H1 (cell line): ENCODE results near the gene CLTCL1. TPM values are rescaled to one million over a fixed set of nuclear protein-coding genes. Genes with fewer than 3 reads are reported as not detected.

Source experiments
- CTCF ChIA-PET: fragments of 300-600 bp; sonication (Branson Sonifier 250); formaldehyde crosslinking; loops from one replicate; lab custom pipeline; 2021; ENCODE audit not compliant: partially characterized antibody; lab: Charles Lee
- POLR2A ChIA-PET: fragments of 300-600 bp; sonication (Branson Sonifier 250); formaldehyde crosslinking; loops from one replicate; lab custom pipeline; 2021; ENCODE audit warnings: inconsistent platforms; ENCODE audit not compliant: partially characterized antibody; lab: Charles Lee
- DNase-seq, 2 experiments: peaks; one replicate each; pipeline versions ENCODE4 v3.0.0 to v3.0.0-alpha.2; 2010 to 2022; ENCODE audit warnings: low spot score in 2 of 2, low read depth in 1 of 2, mixed read lengths in 1 of 2
- FAIRE-seq: peaks from 2 replicates; lab custom pipeline; 2011; peaks lifted over from hg19 to GRCh38; lab: Jason Lieb, UNC
- H2AFZ ChIP-seq: 2 replicates; pipeline ENCODE4 v1.8.1; 2012; ENCODE audit warnings: low read length, inconsistent platforms
- H2AK5ac ChIP-seq: 2 replicates; pipeline ENCODE4 v1.6.1; 2013; ENCODE audit warnings: low read depth, low read length
- H2BK120ac ChIP-seq: replicated peaks from 2 replicates; pipeline ENCODE3; 2013; ENCODE audit warnings: low read depth, low read length, inconsistent platforms
- H2BK12ac ChIP-seq: 2 replicates; pipeline ENCODE4 v1.6.1; 2013; ENCODE audit warnings: low read depth, low read length
- H2BK15ac ChIP-seq: 2 replicates; pipeline ENCODE4 v1.6.1; 2013; ENCODE audit warnings: low read length
- H2BK20ac ChIP-seq: 2 replicates; pipeline ENCODE4 v1.6.1; 2013; ENCODE audit warnings: low read length
- H2BK5ac ChIP-seq: 2 replicates; pipeline ENCODE4 v1.6.1; 2013; ENCODE audit warnings: low read depth, low read length
- H3K14ac ChIP-seq: 2 replicates; pipeline ENCODE4 v1.6.1; 2013; ENCODE audit warnings: inconsistent platforms; ENCODE audit not compliant: insufficient read length
- H3K18ac ChIP-seq: 2 replicates; pipeline ENCODE4 v1.6.1; 2013; ENCODE audit warnings: low read length; ENCODE audit errors: extremely low read depth
- H3K23ac ChIP-seq: 2 replicates; pipeline ENCODE4 v1.6.1; 2013; ENCODE audit warnings: inconsistent platforms; ENCODE audit not compliant: insufficient read length
- H3K23me2 ChIP-seq: 2 replicates; pipeline ENCODE4 v1.6.1; 2013; ENCODE audit warnings: low read depth, low read length
- H3K27ac ChIP-seq: 2 replicates; pipeline ENCODE4 v1.6.1; 2011; ENCODE audit warnings: low read depth, low read length, inconsistent platforms
- H3K27me3 ChIP-seq, 4 experiments: replicated peaks in 1 of 4; 1 replicate in 1 of 4; 2 replicates in 3 of 4; pipeline versions ENCODE4 v1.6.1 to v1.8.1; 2011 to 2013; ENCODE audit warnings: low read length in 3 of 4, mild to moderate bottlenecking in 3 of 4, inconsistent platforms in 2 of 4, mixed read lengths in 2 of 4, moderate library complexity in 1 of 4; ENCODE audit not compliant: control insufficient read depth in 3 of 4, insufficient read depth in 3 of 4; ENCODE audit errors: extremely low read depth in 1 of 4
- H3K36me3 ChIP-seq, 4 experiments: 2 replicates each; pipeline versions ENCODE4 v1.6.1 to v1.8.1; 2011 to 2013; ENCODE audit warnings: mild to moderate bottlenecking in 4 of 4, low read length in 3 of 4, moderate library complexity in 2 of 4, control low read depth in 1 of 4, inconsistent platforms in 1 of 4; ENCODE audit not compliant: insufficient read depth in 4 of 4, control insufficient read depth in 2 of 4
- H3K4ac ChIP-seq: replicated peaks from 2 replicates; pipeline ENCODE3; 2013; ENCODE audit warnings: low read length, low read depth, mixed read lengths, inconsistent platforms; ENCODE audit not compliant: insufficient read length
- H3K4me1 ChIP-seq, 4 experiments: replicated peaks in 1 of 4; 1 replicate in 1 of 4; 2 replicates in 3 of 4; pipeline versions ENCODE4 v1.6.1 to v1.8.1; 2011 to 2013; ENCODE audit warnings: low read length in 3 of 4, inconsistent platforms in 2 of 4, mixed read lengths in 1 of 4; ENCODE audit not compliant: insufficient read depth in 4 of 4, control insufficient read depth in 3 of 4
- H3K4me2 ChIP-seq, 2 experiments: 2 replicates each; pipeline versions ENCODE4 v1.6.1 to v1.8.1; 2011 to 2013; ENCODE audit warnings: low read depth in 2 of 2, low read length in 2 of 2, control low read depth in 1 of 2, inconsistent platforms in 1 of 2, mild to moderate bottlenecking in 1 of 2; ENCODE audit not compliant: insufficient read depth in 1 of 2
- H3K4me3 ChIP-seq, 4 experiments: fragments of 200-600, 300-600 bp in 1 of 4; sonication (generic), shearing (Covaris generic), sonication (Bioruptor Twin) in 1 of 4; 2 replicates each; pipeline versions ENCODE4 v1.5.1 to v1.8.1; 2011 to 2016; ENCODE audit warnings: low read length in 4 of 4, low read depth in 3 of 4, control low read depth in 2 of 4, inconsistent platforms in 2 of 4, mild to moderate bottlenecking in 2 of 4, mixed read lengths in 1 of 4, moderate library complexity in 1 of 4; ENCODE audit not compliant: insufficient read depth in 2 of 4; ENCODE audit errors: extremely low read depth in 1 of 4
- H3K56ac ChIP-seq: replicated peaks from 2 replicates; pipeline ENCODE3; 2013; ENCODE audit warnings: low read depth, mild to moderate bottlenecking, mixed read lengths, low read length, inconsistent platforms; ENCODE audit not compliant: insufficient read length
- H3K79me1 ChIP-seq: 2 replicates; pipeline ENCODE4 v1.6.1; 2013; ENCODE audit warnings: low read depth, low read length, control low read depth
- H3K79me2 ChIP-seq, 2 experiments: 2 replicates each; pipeline versions ENCODE4 v1.6.1 to v1.8.1; 2012 to 2013; ENCODE audit warnings: low read length in 2 of 2, mild to moderate bottlenecking in 2 of 2, inconsistent platforms in 1 of 2; ENCODE audit not compliant: insufficient read depth in 2 of 2, control insufficient read depth in 1 of 2
- H3K9ac ChIP-seq, 4 experiments: replicated peaks in 1 of 4; 1 replicate in 1 of 4; 2 replicates in 3 of 4; pipeline versions ENCODE4 v1.6.1 to v1.8.1; 2011 to 2013; ENCODE audit warnings: low read depth in 3 of 4, low read length in 3 of 4, control low read depth in 2 of 4, mild to moderate bottlenecking in 2 of 4, moderate library complexity in 2 of 4, inconsistent platforms in 1 of 4; ENCODE audit errors: extremely low read depth in 1 of 4
- H3K9me3 ChIP-seq, 2 experiments: 2 replicates each; pipeline versions ENCODE4 v1.6.1 to v1.8.1; 2012 to 2013; ENCODE audit warnings: mild to moderate bottlenecking in 2 of 2, moderate library complexity in 2 of 2, control low read depth in 1 of 2, inconsistent platforms in 1 of 2, low read depth in 1 of 2, low read length in 1 of 2, mixed read lengths in 1 of 2; ENCODE audit not compliant: insufficient read depth in 2 of 2
- H4K20me1 ChIP-seq, 2 experiments: replicated peaks in 1 of 2; 2 replicates each; pipeline versions ENCODE3 to v1.8.1; 2011 to 2013; ENCODE audit warnings: inconsistent platforms in 2 of 2, low read length in 2 of 2, mild to moderate bottlenecking in 1 of 2; ENCODE audit not compliant: insufficient read depth in 2 of 2, control insufficient read depth in 1 of 2
- H4K5ac ChIP-seq: 2 replicates; pipeline ENCODE4 v1.6.1; 2013; ENCODE audit warnings: low read length, low read depth, mixed read lengths, inconsistent platforms; ENCODE audit not compliant: insufficient read length
- H4K8ac ChIP-seq: 2 replicates; pipeline ENCODE4 v1.8.0; 2013; ENCODE audit warnings: mild to moderate bottlenecking, moderate library complexity, low read length, inconsistent platforms; ENCODE audit not compliant: insufficient read depth; ENCODE audit errors: extremely low read depth
- H4K91ac ChIP-seq: replicated peaks from 2 replicates; pipeline ENCODE3; 2013; ENCODE audit warnings: low read length, mixed read lengths, inconsistent platforms; ENCODE audit not compliant: insufficient read length
- ATF2 ChIP-seq: IDR thresholded peaks from 2 replicates; pipeline ENCODE4 v1.6.1; 2012; ENCODE audit warnings: low read length, inconsistent platforms
- BCL11A ChIP-seq, 2 experiments: IDR thresholded peaks; one replicate each; pipeline ENCODE4 v1.6.1; 2011; ENCODE audit warnings: low read depth in 2 of 2, low read length in 2 of 2, mild to moderate bottlenecking in 2 of 2
- BRCA1 ChIP-seq: IDR thresholded peaks from 2 replicates; pipeline ENCODE4 v1.6.1; 2012; ENCODE audit warnings: low read depth, low read length, improper control_type of control experiment
- CBX5 ChIP-seq: fragments of 300-800, 300-1000 bp; sonication (generic); IDR thresholded peaks from 2 replicates; pipeline ENCODE4 v1.7.1; 2016; ENCODE audit warnings: antibody characterized with exemption, low read length, low read depth
- E2F6 ChIP-seq: IDR thresholded peaks from 2 replicates; pipeline ENCODE4 v1.6.1; 2012; ENCODE audit warnings: inconsistent platforms
- FOSL1 ChIP-seq: IDR thresholded peaks from 2 replicates; pipeline ENCODE4 v1.6.1; 2011; ENCODE audit warnings: mild to moderate bottlenecking, low read depth, low read length, moderate library complexity; ENCODE audit not compliant: insufficient read depth
- HDAC2 ChIP-seq, 2 experiments: fragments of 300-600 bp in 1 of 2; sonication (generic) in 1 of 2; IDR thresholded peaks; 2 replicates each; pipeline ENCODE4 v1.6.1; 2011 to 2012; ENCODE audit warnings: low read depth in 2 of 2, low read length in 2 of 2, mild to moderate bottlenecking in 2 of 2, moderate library complexity in 2 of 2, borderline replicate concordance in 1 of 2, inconsistent platforms in 1 of 2
- HDAC6 ChIP-seq: IDR thresholded peaks from one replicate; pipeline ENCODE4 v1.7.1; 2012; ENCODE audit warnings: low read depth, mild to moderate bottlenecking, inconsistent platforms, low read length, moderate library complexity
- SP1 ChIP-seq: IDR thresholded peaks from 2 replicates; pipeline ENCODE4 v1.6.1; 2011; ENCODE audit warnings: low read depth, low read length
- TBP ChIP-seq: IDR thresholded peaks from 2 replicates; pipeline ENCODE4 v1.6.1; 2011; ENCODE audit warnings: low read depth, low read length, improper control_type of control experiment
- WGBS, 2 experiments: shearing (Covaris generic) in 1 of 2; methylation state at CpG; one replicate each; pipeline versions ENCODE4 v1.1.6 to v1.1.7; 2013 to 2015; ENCODE audit warnings: low lambda C conversion rate in 2 of 2, mixed read lengths in 2 of 2, inconsistent platforms in 1 of 2, low coverage in 1 of 2, missing lambda C conversion rate in 1 of 2; ENCODE audit not compliant: insufficient replicate concordance in 2 of 2, insufficient coverage in 1 of 2, insufficient read length in 1 of 2; ENCODE audit errors: extremely low coverage in 1 of 2, missing lambda C conversion rate in 1 of 2; 5-methylcytosine and 5-hydroxymethylcytosine counted together
- polyA plus RNA-seq, 7 experiments: library from polyadenylated mRNA; depleted of rRNA in 3 of 7; stranded (reverse) in 5 of 7; unstranded in 2 of 7; fragments of >200 nt in 5 of 7; fragments of 200-250 nt in 2 of 7; gene quantifications; 1 replicate in 5 of 7; 2 replicates in 1 of 7; 4 replicates in 1 of 7; pipeline versions ENCODE4 v1.2.1 to v1.2.3, GENCODE V29; 2011 to 2013; ENCODE audit warnings: missing spikeins in 2 of 7, mixed read lengths in 2 of 7
- total RNA-seq: library from RNA; stranded (reverse); fragmentation: NEBNext Ultra II Directional; extraction: Animal tissue kit (Norgen Biotek cat#: 25700); gene quantifications from 2 replicates; pipeline ENCODE4 v1.2.1, GENCODE V29; 2021

The CLTCL1 gene
- total and polyA plus RNA-seq, 2 of the 8 experiments (the other 6 are each of a cell fraction or from before 2014, with no cell fraction given) = 12.4 to 17.0 TPM

GRCh38 chr22:19201130-19201868 is 90.2 kb downstream of the CLTCL1 start:
- ChIA-PET POLR2A (no interaction called here), CTCF (interaction anchor here (1.1 kb wide), 1 partner anchor 15 kb away, joined by 3 read pairs; no protein-coding TSS in a partner anchor)
- Histone ChIP-seq H3K27ac (no peak overlapping the region), H3K4me2 (no peak overlapping the region), H3K23ac (no peak overlapping the region), H2AK5ac (no peak overlapping the region), H2BK20ac (no peak overlapping the region), H3K79me1 (no peaks in the 10 kb centered on the region), H3K14ac (no peak overlapping the region), H2BK15ac (no peak overlapping the region), H3K79me2 (no peaks in the 10 kb centered on the region), H3K36me3 (peaks cover 2 to 13% (median 3%) of the 10 kb centered on the region in 4 experiments; a peak in 2 of 8 replicates), H3K9ac (no peak overlapping the region), H4K20me1 (peaks cover 0 to 3% of the 10 kb centered on the region in 2 experiments), H3K23me2 (no peaks in the 10 kb centered on the region), H3K4me1 (0 out of 7 replicates have a peak, but pooled peaks cover 0 to 4% (median 0%) of the 10 kb centered on the region in 4 experiments), H2BK5ac (no peak overlapping the region), H3K9me3 (no peaks in the 10 kb centered on the region), H4K91ac (no peak overlapping the region), H3K4me3 (no peak overlapping the region), H3K56ac (no peak overlapping the region), H4K5ac (no peak overlapping the region), H2AFZ (no peak overlapping the region), H3K4ac (no peak overlapping the region), H3K18ac (no peak overlapping the region), H2BK120ac (no peak overlapping the region), H3K27me3 (no peaks in the 10 kb centered on the region), H2BK12ac (no peak overlapping the region), H4K8ac (no peak overlapping the region)
- WGBS, 2 experiments = 94% methylated on average over 17 of the region's 23 CpGs; no CpG with 5 or more reads in 1 of the 2 experiments
- DNase-seq = no peak
- FAIRE-seq = no peak
- no peak for TF ChIP-seq HDAC6
- no peak for TF ChIP-seq TBP
- no peak for TF ChIP-seq CBX5
- no peak for TF ChIP-seq HDAC2 (IDR thresholded peaks at IDR 0.05; ENCODE audit: borderline replicate concordance in 1 of 2, low read depth in 2 of 2, low read length in 2 of 2)
- no peak for TF ChIP-seq ATF2
- TF ChIP-seq E2F6 = no peak
- TF ChIP-seq BRCA1 = no peak
- TF ChIP-seq FOSL1 = no peak
- TF ChIP-seq SP1 = no peak
- TF ChIP-seq BCL11A (IDR thresholded peaks at IDR 0.05; ENCODE audit: low read depth in 2 of 2, low read length in 2 of 2) = no peak
